GM23338 (cell line): ENCODE data around the gene ATP10D. TPM values are rescaled to one million over a fixed set of nuclear protein-coding genes. Genes with fewer than 3 reads are reported as not detected.
"Not testable (repeated sequence)": the region's sequence is repeated elsewhere in the genome, so short reads cannot be mapped to it uniquely, and the experiment has no call there.

Experiments
- ATAC-seq: fragments of 200-7000 bp; cut with Tn5 transposase; 3 replicates; pipeline ENCODE4 v1.9.1; 2020
- DNase-seq: peaks from one replicate; pipeline ENCODE4 v3.0.0-alpha.2; 2015; ENCODE audit warnings: low spot score
- H2AFZ ChIP-seq: fragments of 200-600 bp; sonication (generic); 2 replicates; pipeline ENCODE4 v1.8.0; 2016; ENCODE audit warnings: antibody characterized with exemption, mild to moderate bottlenecking, moderate library complexity
- H3F3A ChIP-seq: fragments of 200-600 bp; sonication (generic); replicated peaks from 2 replicates; pipeline ENCODE4 v1.8.0; 2017; ENCODE audit warnings: antibody characterized with exemption, mixed run types, low read depth
- H3K27ac ChIP-seq: fragments of 200-600 bp; sonication (generic); 2 replicates; pipeline ENCODE4 v1.6.1; 2016; ENCODE audit warnings: low read depth
- H3K27me3 ChIP-seq: fragments of 200-600 bp; sonication (generic); 2 replicates; pipeline ENCODE4 v1.8.0; 2016; ENCODE audit warnings: mild to moderate bottlenecking, mixed run types, moderate library complexity; ENCODE audit not compliant: insufficient read depth
- H3K36me3 ChIP-seq: fragments of 200-600 bp; sonication (generic); 2 replicates; pipeline ENCODE4 v1.8.0; 2016; ENCODE audit warnings: mild to moderate bottlenecking; ENCODE audit not compliant: insufficient read depth
- H3K4me1 ChIP-seq: fragments of 200-600 bp; sonication (generic); 2 replicates; pipeline ENCODE4 v1.8.0; 2016; ENCODE audit warnings: mild to moderate bottlenecking, moderate library complexity; ENCODE audit not compliant: insufficient read depth
- H3K4me2 ChIP-seq: fragments of 200-600 bp; sonication (generic); 2 replicates; pipeline ENCODE4 v1.7.1; 2017; ENCODE audit warnings: mixed run types
- H3K4me3 ChIP-seq: fragments of 200-600 bp; sonication (generic); 2 replicates; pipeline ENCODE4 v1.6.1; 2016; ENCODE audit warnings: mixed run types
- H3K79me2 ChIP-seq: fragments of 200-600 bp; sonication (generic); replicated peaks from 2 replicates; pipeline ENCODE4 v1.8.0; 2017; ENCODE audit warnings: mild to moderate bottlenecking; ENCODE audit not compliant: insufficient read depth
- H3K9me2 ChIP-seq: fragments of 200-600 bp; sonication (generic); 2 replicates; pipeline ENCODE4 v1.8.0; 2017; ENCODE audit not compliant: insufficient read depth
- H4K20me1 ChIP-seq: fragments of 200-600 bp; sonication (generic); replicated peaks from 2 replicates; pipeline ENCODE4 v1.8.0; 2017; ENCODE audit warnings: mild to moderate bottlenecking; ENCODE audit not compliant: insufficient read depth
- H3K27ac Mint-ChIP-seq: 2 replicates; pipeline ENCODE4 v1.8.0; 2020; ENCODE audit warnings: inconsistent platforms, mild to moderate bottlenecking, moderate library complexity, mixed read lengths
- H3K27me3 Mint-ChIP-seq: 3 replicates; pipeline ENCODE4 v1.8.0; 2022; ENCODE audit warnings: low read depth, mild to moderate bottlenecking, moderate library complexity, mixed read lengths, inconsistent platforms; ENCODE audit not compliant: insufficient read depth, poor library complexity
- H3K36me3 Mint-ChIP-seq: 3 replicates; pipeline ENCODE4 v1.8.0; 2021; ENCODE audit warnings: low read depth, mild to moderate bottlenecking, inconsistent platforms, moderate library complexity, mixed read lengths
- H3K4me1 Mint-ChIP-seq: 3 replicates; pipeline ENCODE4 v1.8.0; 2020; ENCODE audit warnings: mild to moderate bottlenecking, inconsistent platforms, mixed read lengths
- H3K4me3 Mint-ChIP-seq: 3 replicates; pipeline ENCODE4 v1.8.0; 2021; ENCODE audit warnings: moderate library complexity, mild to moderate bottlenecking, inconsistent platforms, mixed read lengths
- H3K9me3 Mint-ChIP-seq: 3 replicates; pipeline ENCODE4 v1.8.0; 2020; ENCODE audit warnings: moderate library complexity, mild to moderate bottlenecking, inconsistent platforms, mixed read lengths
- CREB1 ChIP-seq: fragments of 250-450 bp; sonication (Bioruptor Pico); IDR thresholded peaks from 2 replicates; pipeline ENCODE4 v1.5.0; 2020; ENCODE audit warnings: low read depth, mild to moderate bottlenecking, moderate library complexity
- ETS1 ChIP-seq: IDR thresholded peaks from 2 replicates; pipeline ENCODE4 v1.6.1; 2016; ENCODE audit warnings: antibody characterized with exemption
- EZH2 ChIP-seq: fragments of 200-600 bp; sonication (generic); IDR thresholded peaks from one replicate; pipeline ENCODE4 v1.8.0; 2017; ENCODE audit warnings: antibody characterized with exemption, mild to moderate bottlenecking, low read depth; ENCODE audit not compliant: unreplicated experiment
- EZH2phosphoT487 ChIP-seq: fragments of 200-600 bp; sonication (generic); IDR thresholded peaks from one replicate; pipeline ENCODE4 v1.8.1; 2018; ENCODE audit warnings: antibody characterized with exemption; ENCODE audit not compliant: unreplicated experiment
- JUNB ChIP-seq: IDR thresholded peaks from one replicate; pipeline ENCODE4 v1.6.1; 2016; ENCODE audit warnings: antibody characterized with exemption; ENCODE audit not compliant: unreplicated experiment
- POLR2AphosphoS5 ChIP-seq: IDR thresholded peaks from 2 replicates; pipeline ENCODE4 v1.6.1; 2016; ENCODE audit warnings: antibody characterized with exemption, low read depth
- STAT1 ChIP-seq: IDR thresholded peaks from one replicate; pipeline ENCODE4 v1.6.1; 2016; ENCODE audit warnings: antibody characterized with exemption; ENCODE audit not compliant: unreplicated experiment
- ZNF114 ChIP-seq: fragments of 250-450 bp; sonication (Bioruptor Pico); IDR thresholded peaks from 2 replicates; pipeline ENCODE4 v1.5.0; 2020; ENCODE audit warnings: mild to moderate bottlenecking, moderate library complexity
- ZNF331 ChIP-seq: fragments of 250-450 bp; sonication (Bioruptor Pico); IDR thresholded peaks from 2 replicates; pipeline ENCODE4 v1.5.0; 2020; ENCODE audit warnings: low read depth, mild to moderate bottlenecking, moderate library complexity
- ZNF462 ChIP-seq: fragments of 250-450 bp; sonication (Bioruptor Pico); IDR thresholded peaks from 2 replicates; pipeline ENCODE4 v1.5.0; 2020; ENCODE audit warnings: mild to moderate bottlenecking, moderate library complexity
- polyA plus RNA-seq: library from polyadenylated mRNA; unstranded; fragments of >200 nt; fragmentation: Nextera tagmentation; extraction: Ambion mirVana; gene quantifications from 2 replicates; pipeline ENCODE4 v1.2.1, GENCODE V29; 2016
- total RNA-seq: library from RNA; depleted of rRNA; stranded (reverse); fragments of >200 nt; shearing (Covaris generic); gene quantifications from 2 replicates; pipeline ENCODE4 v1.2.3, GENCODE V29; 2014

ATP10D gene
- total and polyA plus RNA-seq, 2 experiments from 2014 or later = 4.5 to 4.7 TPM

- DNase-seq = no peak
- Histone ChIP-seq H3K4me1 (no peaks in the 10 kb centered on the region), H2AFZ (no peak overlapping the region), H3K79me2 (no peaks in the 10 kb centered on the region), H4K20me1 (no peaks in the 10 kb centered on the region), H3K27me3 (no peaks in the 10 kb centered on the region), H3K27ac (no peak overlapping the region), H3K9me2 (peaks cover 5% of the 10 kb centered on the region), H3K4me2 (no peak overlapping the region), H3F3A (no peaks in the 10 kb centered on the region), H3K36me3 (no peaks in the 10 kb centered on the region), H3K4me3 (no peak overlapping the region)
- no peaks in the 10 kb centered on the region for H3K9me3 Mint-ChIP-seq
- H3K4me3 Mint-ChIP-seq = no peak overlapping the region
- TF ChIP-seq CREB1 (CRISPR knock-in tag) (no peak), ZNF331 (CRISPR knock-in tag) (no peak)
- no peaks in the 10 kb centered on the region for H3K36me3 Mint-ChIP-seq
- no peaks in the 10 kb centered on the region for H3K27me3 Mint-ChIP-seq
- no peak for ATAC-seq
- H3K27ac Mint-ChIP-seq = no peak overlapping the region
- no peaks in the 10 kb centered on the region for H3K4me1 Mint-ChIP-seq
Observed at GRCh38 chr4:47543331-47543730, 58.3 kb downstream of the ATP10D start.

- H3K4me3 ChIP-seq, H3K4me1 ChIP-seq, H4K20me1 ChIP-seq, H3K4me3 Mint-ChIP-seq, H3K36me3 Mint-ChIP-seq, DNase-seq, H3K27me3 Mint-ChIP-seq, ATAC-seq, H3K9me3 Mint-ChIP-seq, H3K4me2 ChIP-seq, H3K4me1 Mint-ChIP-seq, H3K79me2 ChIP-seq, H2AFZ ChIP-seq, H3F3A ChIP-seq, H3K9me2 ChIP-seq, H3K27ac Mint-ChIP-seq, H3K27me3 ChIP-seq, H3K27ac ChIP-seq, H3K36me3 ChIP-seq: not testable (repeated sequence)
Observed at GRCh38 chr4:47550357-47550756, 65.3 kb downstream of the ATP10D start.

GRCh38 chr4:47550899-47551548, 65.9 kb downstream of the ATP10D start:
- Mint-ChIP-seq H3K4me3 (no peak overlapping the region), H3K36me3 (no peaks in the 10 kb centered on the region; the same call in 2 of the 3 replicates), H3K27me3 (no peaks in the 10 kb centered on the region), H3K9me3 (no peaks in the 10 kb centered on the region), H3K4me1 (no peaks in the 10 kb centered on the region), H3K27ac (no peak overlapping the region)
- H2AFZ ChIP-seq = no peak overlapping the region
- DNase-seq = no peak
- H3K4me1 ChIP-seq = no peaks in the 10 kb centered on the region
- peaks cover 7% of the 10 kb centered on the region; the same call in 1 of the 2 replicates for H3K9me2 ChIP-seq
- no peaks in the 10 kb centered on the region for H3K79me2 ChIP-seq
- H4K20me1 ChIP-seq = no peaks in the 10 kb centered on the region
- no peak overlapping the region for H3K4me3 ChIP-seq
- H3K27ac ChIP-seq = no peak overlapping the region
- H3K36me3 ChIP-seq = no peaks in the 10 kb centered on the region
- H3K27me3 ChIP-seq = no peaks in the 10 kb centered on the region
- H3K4me2 ChIP-seq = no peak overlapping the region
- no peaks in the 10 kb centered on the region for H3F3A ChIP-seq
- no peak for ATAC-seq
- TF ChIP-seq ZNF462 (CRISPR knock-in tag) = no peak
- no peak for TF ChIP-seq POLR2AphosphoS5
- TF ChIP-seq EZH2phosphoT487 = no peak
- no peak for TF ChIP-seq STAT1
- TF ChIP-seq EZH2 = no peak
- no peak for TF ChIP-seq JUNB
- TF ChIP-seq ZNF114 (CRISPR knock-in tag) = no peak
- no peak for TF ChIP-seq ETS1
